Transverse colon (tissue), 4 donors: ENCODE results near the gene GABARAP. TPM values are rescaled to one million over a fixed set of nuclear protein-coding genes. Genes with fewer than 3 reads are reported as not detected.

Experiments used
- DNase-seq: peaks from one replicate; pipeline ENCODE4 v3.0.0-alpha.2; 2019
- H3K27ac ChIP-seq, 4 donors: fragments of 200-600 bp; sonication (generic); 2 replicates each; pipeline ENCODE4 v1.5.1; 2016 to 2018; ENCODE audit warnings: inconsistent platforms in 4 of 4
- H3K27me3 ChIP-seq: fragments of 200-600 bp; sonication (generic); 2 replicates; pipeline ENCODE4 v1.5.1; 2017; ENCODE audit warnings: inconsistent platforms
- H3K36me3 ChIP-seq, 4 donors: fragments of 200-600 bp; sonication (generic); 2 replicates each; pipeline ENCODE4 v1.5.1; 2017 to 2019; ENCODE audit warnings: inconsistent platforms in 4 of 4
- H3K4me1 ChIP-seq, 4 donors: fragments of 200-600 bp; sonication (generic); 2 replicates each; pipeline ENCODE4 v1.5.1; 2017 to 2020; ENCODE audit warnings: inconsistent platforms in 4 of 4
- H3K4me3 ChIP-seq, 4 donors: fragments of 200-600 bp; sonication (generic); 1 replicate in 1 of 4; 2 replicates in 3 of 4; pipeline versions ENCODE4 v1.5.1 to v1.6.1; 2017 to 2019; ENCODE audit warnings: inconsistent platforms in 4 of 4
- H3K9me3 ChIP-seq, 2 donors: fragments of 200-600 bp; sonication (generic); 2 replicates each; pipeline ENCODE4 v1.5.1; 2017 to 2019; ENCODE audit warnings: inconsistent platforms in 2 of 2
- EP300 ChIP-seq: sonication (generic); formaldehyde crosslinking; IDR thresholded peaks from one replicate; pipeline ENCODE4 v1.6.1; 2017; ENCODE audit warnings: antibody characterized with exemption, low read depth
- POLR2A ChIP-seq: fragments of 450-650 bp; IDR thresholded peaks from one replicate; pipeline ENCODE4 v1.6.1; 2016; ENCODE audit warnings: antibody characterized with exemption, mild to moderate bottlenecking, moderate library complexity
- POLR2AphosphoS5 ChIP-seq, 3 donors: sonication (generic); formaldehyde crosslinking; IDR thresholded peaks; one replicate each; pipeline ENCODE4 v1.6.1; 2016; ENCODE audit warnings: antibody characterized with exemption in 3 of 3
- WGBS, 2 donors: methylation state at CpG; one replicate each; pipeline ENCODE4 v1.1.5; 2018; ENCODE audit warnings: low coverage in 1 of 2; 5-methylcytosine and 5-hydroxymethylcytosine counted together
- in situ Hi-C, 4 donors: fragments of 200-750 bp; cut with MboI; loops; one replicate each; pipeline versions ENCODE4 v1.15.0 to v1.15.1; 2017; ENCODE audit warnings: low sequenced_read_pairs in 3 of 4, low pct_ligation_motif_present in 1 of 4, low pct_unique_long_range_greater_than_20kb in 1 of 4
- intact Hi-C: fragments of 100-400 bp; cut with DNase I; formaldehyde crosslinking; loops from one replicate; pipeline ENCODE4 v1.15.1; 2023; ENCODE audit warnings: low total_unique reads
- total RNA-seq, 4 donors: library from RNA; depleted of rRNA; stranded (reverse); fragments of >200 nt; gene quantifications; one replicate each; pipeline ENCODE4 v1.1.0, GENCODE V29; 2016
- TF ChIP-seq, protein P1 (sequence below), 5 experiments: fragments of 200-600 bp in 3 of 5; fragments of 450-650 bp in 2 of 5; sonication (generic) in 3 of 5; IDR thresholded peaks; 1 replicate in 2 of 5; 2 replicates in 3 of 5; pipeline ENCODE4 v1.5.1; 2016 to 2017; ENCODE audit warnings: antibody characterized with exemption in 5 of 5, inconsistent platforms in 3 of 5, mild to moderate bottlenecking in 2 of 5, moderate library complexity in 1 of 5

The GABARAP gene
- total RNA-seq, 4 donors from 2014 or later: 209 to 479 (median 394) TPM

DNA sequence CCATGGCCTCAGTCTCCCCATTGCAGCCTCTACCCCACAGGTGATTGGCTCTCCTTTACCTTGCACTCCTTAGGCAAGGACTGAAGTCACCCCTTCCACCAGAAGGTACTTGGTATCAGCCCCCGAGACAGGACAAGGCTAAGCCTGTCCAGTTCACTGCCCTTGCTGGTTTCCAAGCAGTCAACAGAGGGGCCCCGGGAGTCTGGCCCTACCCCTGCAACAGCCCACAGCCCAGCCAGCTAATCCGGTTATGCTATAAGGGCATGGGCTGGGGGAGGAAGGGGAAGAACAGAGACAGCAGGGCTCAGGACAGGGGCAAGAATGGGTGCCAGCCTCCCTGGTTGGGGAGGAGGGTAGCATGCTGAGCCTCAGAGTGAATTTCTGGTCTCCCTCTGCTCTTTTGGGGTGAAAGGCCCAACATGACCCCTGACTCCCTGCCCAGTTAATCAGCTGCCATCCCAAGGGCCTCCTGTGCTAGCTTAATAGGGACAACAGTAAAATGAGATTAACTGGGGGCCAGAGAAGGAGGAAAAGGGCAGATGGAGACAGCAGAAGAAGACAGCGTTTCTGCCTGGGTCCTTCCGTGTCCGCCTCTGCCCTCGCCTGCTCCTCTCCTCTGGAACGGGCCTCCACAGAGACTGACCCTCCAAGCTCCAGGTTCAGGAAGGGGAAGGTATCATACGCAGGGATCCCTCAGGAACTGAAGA is 33.3 kb downstream of the GABARAP start:
- 85 to 86% methylated on average over 4 to 9 of the region's 9 CpGs for WGBS, 2 donors
- Histone ChIP-seq H3K27me3 (no peaks in the 10 kb centered on the region), H3K27ac (no peak overlapping the region), H3K4me3 (no peak overlapping the region), H3K4me1 (peaks cover 7 to 21% (median 10%) of the 10 kb centered on the region in 4 donors), H3K9me3 (no peaks in the 10 kb centered on the region), H3K36me3 (no peaks in the 10 kb centered on the region)
- intact Hi-C loops: no loop called here
- no peak for DNase-seq
- in situ Hi-C loops: no loop called here
- no peak for TF ChIP-seq POLR2AphosphoS5 (IDR thresholded peaks at IDR 0.05)
- TF ChIP-seq, protein P1, sequence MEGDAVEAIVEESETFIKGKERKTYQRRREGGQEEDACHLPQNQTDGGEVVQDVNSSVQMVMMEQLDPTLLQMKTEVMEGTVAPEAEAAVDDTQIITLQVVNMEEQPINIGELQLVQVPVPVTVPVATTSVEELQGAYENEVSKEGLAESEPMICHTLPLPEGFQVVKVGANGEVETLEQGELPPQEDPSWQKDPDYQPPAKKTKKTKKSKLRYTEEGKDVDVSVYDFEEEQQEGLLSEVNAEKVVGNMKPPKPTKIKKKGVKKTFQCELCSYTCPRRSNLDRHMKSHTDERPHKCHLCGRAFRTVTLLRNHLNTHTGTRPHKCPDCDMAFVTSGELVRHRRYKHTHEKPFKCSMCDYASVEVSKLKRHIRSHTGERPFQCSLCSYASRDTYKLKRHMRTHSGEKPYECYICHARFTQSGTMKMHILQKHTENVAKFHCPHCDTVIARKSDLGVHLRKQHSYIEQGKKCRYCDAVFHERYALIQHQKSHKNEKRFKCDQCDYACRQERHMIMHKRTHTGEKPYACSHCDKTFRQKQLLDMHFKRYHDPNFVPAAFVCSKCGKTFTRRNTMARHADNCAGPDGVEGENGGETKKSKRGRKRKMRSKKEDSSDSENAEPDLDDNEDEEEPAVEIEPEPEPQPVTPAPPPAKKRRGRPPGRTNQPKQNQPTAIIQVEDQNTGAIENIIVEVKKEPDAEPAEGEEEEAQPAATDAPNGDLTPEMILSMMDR (IDR thresholded peaks at IDR 0.05): no peak
- TF ChIP-seq EP300: no peak
- TF ChIP-seq POLR2A: no peak

DNA sequence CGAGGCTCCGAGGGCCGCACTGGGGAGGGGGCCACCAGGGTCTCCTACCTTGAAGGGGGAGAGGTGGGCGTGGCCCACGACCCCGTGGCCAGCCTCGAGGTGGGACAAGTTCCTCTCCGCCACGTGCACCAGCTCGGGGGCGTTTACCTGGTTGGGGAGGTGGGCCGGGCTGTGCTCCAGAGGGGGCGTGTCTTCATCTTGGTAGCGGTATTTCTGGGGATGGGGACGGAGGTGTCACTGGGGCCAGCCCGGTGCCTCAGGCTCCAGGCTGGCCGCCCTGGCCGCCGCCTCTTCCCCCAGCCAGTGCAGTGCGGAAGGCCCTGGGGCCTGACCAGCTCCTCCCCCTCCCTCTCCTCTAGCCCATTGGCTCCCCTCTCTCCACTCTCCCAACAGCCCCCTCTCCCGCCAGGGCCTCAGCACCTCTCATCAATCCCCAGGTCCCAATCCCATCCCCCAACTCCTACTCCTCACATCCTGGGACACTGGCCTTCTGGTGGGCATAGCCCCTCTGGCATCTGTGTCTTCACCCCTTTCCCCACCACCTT is 34.1 kb downstream of the GABARAP start:
- Histone ChIP-seq H3K4me3 (no peak overlapping the region), H3K27ac (no peak overlapping the region), H3K36me3 (no peaks in the 10 kb centered on the region), H3K27me3 (no peaks in the 10 kb centered on the region), H3K9me3 (no peaks in the 10 kb centered on the region), H3K4me1 (peaks cover 3 to 15% (median 7%) of the 10 kb centered on the region in 4 donors)
- in situ Hi-C loops: no loop called here
- TF ChIP-seq POLR2A: no peak
- WGBS, 2 donors: 66 to 100% methylated on average over 1 to 19 of the region's 21 CpGs
- no peak for DNase-seq
- intact Hi-C loops: no loop called here

DNA sequence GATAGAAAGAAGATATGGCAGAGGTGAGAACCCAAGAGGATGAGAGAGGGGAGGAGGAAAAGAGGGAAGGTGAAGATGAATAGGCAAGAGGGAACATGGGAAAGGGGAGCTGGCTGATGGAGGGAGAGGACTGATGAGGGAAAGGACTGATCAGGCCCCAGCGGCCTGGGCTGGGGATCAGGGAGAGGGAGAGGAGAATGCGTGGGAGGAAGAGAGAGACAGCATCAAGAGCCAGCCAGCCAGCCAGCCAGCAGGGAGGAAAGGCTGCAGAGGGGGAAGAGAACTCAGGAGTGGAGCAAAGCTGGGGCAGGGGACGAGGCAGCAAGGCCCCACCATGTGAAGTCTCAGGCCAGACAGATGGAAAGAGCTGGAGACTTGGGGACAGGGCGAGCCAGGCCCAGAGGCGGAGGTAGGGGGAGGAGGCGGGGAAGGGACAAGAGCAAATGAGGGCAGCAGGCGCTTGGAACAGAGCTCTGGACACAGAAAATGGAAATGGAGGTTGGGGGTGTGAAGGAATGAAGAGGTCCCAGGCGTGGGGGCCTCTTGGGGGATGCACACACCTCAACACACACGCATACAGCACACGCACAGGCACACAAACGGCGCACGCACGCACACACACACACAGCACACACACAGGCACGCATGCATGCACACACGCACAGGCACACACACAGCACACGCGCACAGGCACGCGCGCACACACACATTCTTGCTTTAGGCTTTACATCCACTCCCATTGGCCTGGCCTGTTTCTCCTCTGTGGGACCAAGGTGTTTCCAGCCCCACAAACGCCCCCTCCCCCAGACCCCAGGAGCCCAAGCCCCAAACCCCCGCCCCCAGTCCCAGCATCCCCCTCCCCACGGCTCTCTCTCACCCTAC is 34.9 kb downstream of the GABARAP start:
- DNase-seq: no peak
- intact Hi-C loops: no loop called here
- TF ChIP-seq EP300: no peak
- TF ChIP-seq, protein P1 (IDR thresholded peaks at IDR 0.05): no peak
- TF ChIP-seq POLR2AphosphoS5 (IDR thresholded peaks at IDR 0.05): no peak
- no peak for TF ChIP-seq POLR2A
- H3K4me1 ChIP-seq: peaks cover 3 to 15% (median 7%) of the 10 kb centered on the region in 4 donors
- WGBS, 2 donors: 78 to 85% methylated on average over 3 to 23 of the region's 24 CpGs
- H3K27ac ChIP-seq: peak overlapping the region in 1 of 4 donors; percentile 15
- H3K27me3 ChIP-seq: no peaks in the 10 kb centered on the region
- no peaks in the 10 kb centered on the region for H3K9me3 ChIP-seq
- in situ Hi-C loops: no loop called here
- H3K4me3 ChIP-seq: no peak overlapping the region
- H3K36me3 ChIP-seq: no peaks in the 10 kb centered on the region

DNA sequence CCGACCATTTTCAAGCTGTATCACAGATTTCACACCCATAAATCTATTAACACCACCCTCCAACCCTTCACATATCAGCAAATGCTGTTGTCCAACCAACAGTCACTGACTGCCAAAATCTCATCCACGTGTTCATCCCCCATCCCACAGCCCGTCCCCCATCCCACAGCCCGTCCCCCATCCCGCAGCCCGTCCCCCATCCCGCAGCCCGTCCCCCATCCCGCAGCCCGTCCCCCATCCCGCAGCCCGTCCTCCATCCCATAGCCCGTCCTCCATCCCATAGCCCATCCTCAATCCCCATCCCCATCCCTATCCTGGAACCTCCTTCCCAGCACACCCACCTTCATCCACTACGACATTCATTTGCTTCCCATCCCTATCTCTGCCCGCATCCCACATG is 36.7 kb downstream of the GABARAP start:
- H3K27ac ChIP-seq: peak overlapping the region; percentile 51 to 73 (median 60)
- in situ Hi-C loops (no loop called here), intact Hi-C loops (no loop called here)

More for the DNA sequence above, 36.7 kb downstream of the GABARAP start:
- TF ChIP-seq EP300 (no peak), POLR2AphosphoS5 (IDR thresholded peaks at IDR 0.05) (no peak), POLR2A (no peak)
- TF ChIP-seq, protein P1 (IDR thresholded peaks at IDR 0.05): no peak
- Histone ChIP-seq H3K4me3 (peak overlapping the region in 3 of 4 donors; percentile 24 to 49 (median 38)), H3K27me3 (no peaks in the 10 kb centered on the region), H3K4me1 (peaks cover 3 to 15% (median 5%) of the 10 kb centered on the region in 4 donors), H3K9me3 (no peaks in the 10 kb centered on the region), H3K36me3 (no peaks in the 10 kb centered on the region)
- WGBS, 2 donors: 41 to 62% methylated on average over 6 to 15 of the region's 15 CpGs
- no peak for DNase-seq
